Motor neuron (in vitro differentiated cells): ENCODE data around the gene PUM2. TPM values are rescaled to one million over a fixed set of nuclear protein-coding genes. Genes with fewer than 3 reads are reported as not detected.

Source experiments
- ATAC-seq, 8 experiments: fragments of 200-7000 bp; cut with Tn5 transposase; replicated peaks in 6 of 8; 2 replicates each; pipeline ENCODE4 v1.8.0; 2021; ENCODE audit warnings: mild to moderate bottlenecking in 8 of 8, moderate library complexity in 8 of 8
- H3K27ac ChIP-seq, 2 donors: fragments of 250-450 bp; sonication (Bioruptor Pico); 2 replicates each; pipeline ENCODE4 v1.9.0; 2021; ENCODE audit warnings: antibody characterized with exemption in 2 of 2, mild to moderate bottlenecking in 2 of 2, moderate library complexity in 1 of 2
- H3K4me1 ChIP-seq, 2 donors: fragments of 250-450 bp; sonication (Bioruptor Pico); replicated peaks in 1 of 2; 2 replicates each; pipeline ENCODE4 v1.6.1; 2021; ENCODE audit warnings: antibody characterized with exemption in 2 of 2, mild to moderate bottlenecking in 2 of 2, moderate library complexity in 1 of 2
- H3K4me3 ChIP-seq, 5 donors: fragments of 250-450 bp; sonication (Bioruptor Pico); 2 replicates each; pipeline ENCODE4 v1.9.0; 2021; ENCODE audit warnings: antibody characterized with exemption in 5 of 5, mild to moderate bottlenecking in 5 of 5, moderate library complexity in 4 of 5
- WGBS, 10 experiments: fragments of 450-650 bp; shearing (Covaris generic); methylation state at CpG; one replicate each; pipeline ENCODE4 v1.0.0; 2022; 5-methylcytosine and 5-hydroxymethylcytosine counted together
- in situ Hi-C, 9 experiments: fragments of 400-800 bp; cut with MboI; loops; one replicate each; pipeline ENCODE4 v1.15.0; 2021; ENCODE audit warnings: low sequenced_read_pairs in 9 of 9, low pct_unique_long_range_greater_than_20kb in 2 of 9; ENCODE audit not compliant: unreplicated experiment in 9 of 9
- total RNA-seq, 8 experiments: library from RNA; unstranded; fragments of 300-600 nt; gene quantifications; 2 replicates each; pipeline versions ENCODE4 v1.2.3 to v1.2.4, GENCODE V29; 2022

PUM2 gene
- total RNA-seq, 8 experiments from 2014 or later: 26.0 to 79.4 (median 52.7) TPM

DNA sequence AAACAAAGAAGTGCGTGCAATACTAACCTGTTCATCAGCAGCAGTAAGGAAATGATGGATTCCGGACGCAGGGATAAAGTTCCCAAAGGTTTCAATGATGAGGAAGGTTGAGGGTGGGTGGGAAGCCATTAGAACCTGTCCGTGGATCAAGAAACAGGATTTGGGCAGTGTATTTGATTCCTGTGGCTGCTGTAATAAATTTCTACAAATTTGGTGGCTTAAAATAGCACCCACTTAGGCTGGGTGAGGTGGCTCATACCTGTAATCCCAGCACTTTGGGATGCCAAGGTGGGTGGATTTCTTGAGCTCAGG lies 120.6 kb downstream of the PUM2 start:
- no peak for ATAC-seq
- H3K4me1 ChIP-seq: no peaks in the 10 kb centered on the region
- H3K27ac ChIP-seq: no peak overlapping the region
- no peak overlapping the region for H3K4me3 ChIP-seq
- WGBS, 10 experiments: 0 to 100% (median 37%) methylated on average over 1 to 4 of the region's 4 CpGs; no CpG with 5 or more reads in 3 of the 10 experiments
- in situ Hi-C loops: loop anchor here in 1 of 9 experiments (25.0 kb wide), 1 partner anchor 118 kb away; no protein-coding TSS in a partner anchor

DNA sequence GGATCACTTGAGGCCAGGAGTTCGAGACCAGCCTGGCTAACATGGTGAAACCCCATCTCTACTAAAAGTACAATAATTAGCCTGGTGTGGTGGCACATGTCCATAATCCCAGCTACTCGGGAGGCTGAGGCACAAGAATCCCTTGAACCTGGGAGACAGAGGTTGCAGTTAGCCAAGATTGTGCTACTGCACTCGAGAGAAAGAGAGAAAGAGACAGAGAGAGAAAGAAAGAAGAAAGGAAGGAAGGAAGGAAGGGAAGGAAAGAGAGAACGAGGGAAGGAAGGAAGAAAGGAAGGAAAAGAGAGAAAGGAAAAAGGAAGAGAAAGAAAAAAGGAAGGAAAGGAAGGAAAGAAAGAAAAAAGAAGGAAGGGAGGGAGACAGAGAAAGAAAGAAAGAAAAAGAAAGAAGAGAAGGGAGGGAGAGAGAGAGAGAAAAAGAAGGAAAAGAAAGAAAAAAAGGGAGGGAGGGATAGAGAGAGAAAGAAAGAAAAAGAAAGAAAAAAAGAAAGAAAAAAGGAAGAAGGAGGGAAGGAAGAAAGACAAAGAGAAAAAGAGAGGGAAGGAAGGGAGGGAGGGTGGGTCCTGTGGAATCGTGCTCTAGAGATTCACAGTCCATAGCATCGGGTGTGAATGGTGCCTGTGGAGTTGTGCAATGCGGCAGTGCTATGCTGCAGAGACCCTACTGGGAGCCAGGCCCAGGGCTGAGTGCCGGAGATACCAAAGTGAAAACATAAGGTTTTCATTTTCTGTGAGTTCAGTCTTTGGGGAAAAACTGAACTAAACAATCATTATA lies 121.1 kb downstream of the PUM2 start:
- Histone ChIP-seq H3K4me3 (no peak overlapping the region), H3K4me1 (no peaks in the 10 kb centered on the region), H3K27ac (no peak overlapping the region)
- in situ Hi-C loops: loop anchor here in 1 of 9 experiments (25.0 kb wide), 1 partner anchor 117 kb away; no protein-coding TSS in a partner anchor
- whole genome bisulfite sequencing, 10 experiments: 28 to 92% (median 78%) methylated on average over 1 to 8 of the region's 8 CpGs
- ATAC-seq: no peak

DNA sequence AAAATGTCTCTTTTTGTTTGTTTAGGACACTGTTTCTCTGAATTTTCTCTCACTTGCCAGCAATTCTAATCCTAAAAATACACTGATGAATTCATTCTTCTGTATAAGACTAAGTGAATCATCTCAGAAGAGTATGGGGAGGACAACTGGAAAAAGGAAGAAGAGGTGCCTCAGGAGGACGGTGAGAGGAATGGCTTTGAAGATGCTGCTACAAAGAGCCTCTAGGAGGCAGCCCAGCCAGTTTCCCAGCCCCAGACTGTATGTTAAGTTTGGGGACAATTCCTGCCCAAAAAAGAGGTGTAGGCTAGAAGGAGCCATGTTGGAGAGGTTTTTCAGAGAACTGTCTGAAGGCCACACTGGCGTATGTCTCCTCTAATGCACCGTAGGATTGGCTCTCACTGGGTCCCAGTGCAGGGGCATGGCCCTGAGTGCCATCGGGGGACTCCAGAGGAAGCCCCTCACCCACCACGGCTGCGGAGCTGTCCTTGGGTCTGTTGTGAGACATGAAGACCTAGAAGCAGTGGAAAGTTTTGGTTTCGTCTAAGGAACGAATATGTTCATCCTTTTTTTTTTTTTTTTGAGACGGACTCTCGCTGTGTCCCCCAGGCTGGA lies 122.6 kb downstream of the PUM2 start:
- no peak overlapping the region for H3K27ac ChIP-seq
- H3K4me3 ChIP-seq: no peak overlapping the region
- WGBS, 10 experiments: 67 to 100% (median 92%) methylated on average over 1 to 7 of the region's 10 CpGs; no CpG with 5 or more reads in 2 of the 10 experiments
- no peak for ATAC-seq
- in situ Hi-C loops: loop anchor here in 1 of 9 experiments (25.0 kb wide), 1 partner anchor 116 kb away; no protein-coding TSS in a partner anchor
- peaks cover under 1 to 2% of the 10 kb centered on the region in 2 donors for H3K4me1 ChIP-seq

DNA sequence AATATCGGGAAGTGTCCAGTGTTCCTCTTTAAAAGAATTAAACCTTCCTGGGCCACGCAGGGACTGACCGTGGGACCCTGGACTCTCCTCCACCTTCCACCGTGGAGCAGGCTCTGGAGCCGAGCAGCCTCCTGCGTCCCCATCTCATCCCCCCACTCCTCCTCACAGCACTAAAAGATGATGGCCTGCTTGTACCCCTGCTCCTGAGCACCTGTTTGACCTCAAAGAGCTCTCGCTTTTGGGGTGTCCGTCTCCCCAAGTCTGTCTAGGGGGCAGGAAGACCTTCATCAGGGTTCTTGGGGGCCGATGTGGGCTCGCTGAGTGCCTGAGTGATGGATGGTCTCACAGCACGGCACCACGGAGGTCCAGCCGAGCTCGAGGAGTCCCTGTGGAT lies 124.5 kb downstream of the PUM2 start:
- in situ Hi-C loops: loop anchor here in 1 of 9 experiments (25.0 kb wide), 1 partner anchor 114 kb away; no protein-coding TSS in a partner anchor
- Histone ChIP-seq H3K27ac (no peak overlapping the region), H3K4me1 (peaks cover 19 to 20% of the 10 kb centered on the region in 2 donors), H3K4me3 (no peak overlapping the region)
- ATAC-seq: no peak
- WGBS, 10 experiments: 87 to 100% (median 100%) methylated on average over 1 to 11 of the region's 14 CpGs; no CpG with 5 or more reads in 3 of the 10 experiments

DNA sequence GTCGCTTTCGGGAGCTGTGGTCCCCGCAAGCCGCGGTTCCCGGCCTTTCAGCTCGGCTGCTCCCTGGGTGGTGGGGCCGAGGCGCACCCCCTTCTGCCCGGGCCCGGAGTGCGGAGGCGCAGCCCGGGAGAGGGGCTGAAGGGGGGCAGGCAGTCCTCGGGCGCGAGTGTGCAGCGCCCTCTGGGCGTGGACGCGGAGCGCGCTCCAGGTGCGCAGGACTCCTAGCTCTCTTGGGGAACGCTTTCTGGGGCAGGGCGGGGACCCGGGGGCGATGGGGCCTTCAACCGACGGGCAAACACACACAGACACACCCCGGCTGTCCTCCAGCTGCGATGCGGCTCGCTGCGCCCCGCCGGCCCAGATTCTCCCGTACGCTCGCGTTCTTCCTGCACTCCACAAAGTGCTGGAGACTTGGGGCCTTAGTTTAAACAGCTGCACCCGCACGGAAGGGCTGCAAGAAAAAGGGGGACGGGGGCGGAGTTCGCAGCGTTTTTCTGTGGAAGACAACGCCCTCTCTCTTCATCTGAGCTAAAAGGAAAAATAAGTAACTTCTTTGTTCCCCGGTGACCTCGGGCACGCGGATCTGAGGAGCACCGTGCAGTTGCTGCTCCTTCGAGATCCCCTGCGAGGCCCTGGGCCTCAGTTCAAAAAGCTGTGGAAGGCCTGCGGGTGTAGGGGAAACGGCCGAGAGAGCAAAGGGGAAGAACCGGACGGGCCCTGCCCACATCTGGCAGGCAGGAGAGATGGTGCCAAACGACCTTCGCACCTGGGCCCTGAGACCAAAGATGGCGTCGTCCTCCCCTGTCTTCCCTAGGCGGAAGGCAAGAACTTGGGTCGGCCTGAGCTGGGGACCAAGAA lies 125.1 kb downstream of the PUM2 start:
- in situ Hi-C loops: loop anchor here in 1 of 9 experiments (25.0 kb wide), 1 partner anchor 113 kb away; no protein-coding TSS in a partner anchor
- peak overlapping the region; percentile 48 to 74 (median 52) for H3K4me3 ChIP-seq
- H3K4me1 ChIP-seq: peaks cover 20 to 24% of the 10 kb centered on the region in 2 donors
- ATAC-seq: peak; percentile 31 to 80 (median 76)
- no peak overlapping the region for H3K27ac ChIP-seq
- WGBS, 10 experiments: 0 to 95% (median 23%) methylated on average over 1 to 21 of the region's 66 CpGs; no CpG with 5 or more reads in 3 of the 10 experiments

DNA sequence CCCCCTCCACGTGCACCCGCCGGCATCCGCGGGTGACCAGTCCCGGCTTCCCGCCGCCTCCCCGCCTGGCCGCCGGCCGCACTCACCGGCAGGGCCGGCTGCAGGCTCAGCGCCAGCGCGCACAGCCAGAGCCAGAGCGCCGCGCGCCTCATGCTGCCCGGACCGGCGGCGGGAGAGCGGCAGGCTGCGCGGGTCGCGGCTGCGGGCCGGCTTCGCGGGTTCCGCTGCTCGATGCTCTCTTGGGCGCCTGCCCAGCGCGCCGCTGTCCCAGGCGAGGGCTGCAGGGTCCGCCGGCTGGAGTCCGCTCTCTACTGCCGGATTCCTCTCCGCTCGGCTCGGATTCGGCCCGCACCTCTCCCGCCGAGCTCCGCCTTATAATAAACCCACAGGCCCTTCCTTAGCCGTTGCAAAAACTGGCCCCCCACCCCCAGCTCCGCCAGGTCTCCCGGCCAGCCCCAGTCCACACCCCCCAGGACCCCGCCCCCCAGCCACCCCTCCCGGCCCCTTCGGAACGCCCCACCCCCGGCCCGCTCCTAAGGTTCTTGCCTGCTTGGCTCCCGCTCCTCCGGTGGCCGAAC lies 125.8 kb downstream of the PUM2 start, which contains the start of gene SDC1:
Gene SDC1, minus strand, starts transcription at position 415 of the 578 bp plus-strand sequence. Its CDS starts 263 bp downstream, at position 152.
- in situ Hi-C loops: loop anchor here in 1 of 9 experiments (25.0 kb wide), 1 partner anchor 113 kb away; no protein-coding TSS in a partner anchor
- peak; percentile 35 to 63 (median 56) for ATAC-seq
- H3K4me1 ChIP-seq: peaks cover 20 to 24% of the 10 kb centered on the region in 2 donors
- WGBS, 10 experiments: 2% methylated on average over 19 of the region's 65 CpGs; no CpG with 5 or more reads in 9 of the 10 experiments
- H3K27ac ChIP-seq: peak within 1 kb of the TSS; percentile 14 to 45
- H3K4me3 ChIP-seq: peak within 1 kb of the TSS; percentile 48 to 74 (median 52)

DNA sequence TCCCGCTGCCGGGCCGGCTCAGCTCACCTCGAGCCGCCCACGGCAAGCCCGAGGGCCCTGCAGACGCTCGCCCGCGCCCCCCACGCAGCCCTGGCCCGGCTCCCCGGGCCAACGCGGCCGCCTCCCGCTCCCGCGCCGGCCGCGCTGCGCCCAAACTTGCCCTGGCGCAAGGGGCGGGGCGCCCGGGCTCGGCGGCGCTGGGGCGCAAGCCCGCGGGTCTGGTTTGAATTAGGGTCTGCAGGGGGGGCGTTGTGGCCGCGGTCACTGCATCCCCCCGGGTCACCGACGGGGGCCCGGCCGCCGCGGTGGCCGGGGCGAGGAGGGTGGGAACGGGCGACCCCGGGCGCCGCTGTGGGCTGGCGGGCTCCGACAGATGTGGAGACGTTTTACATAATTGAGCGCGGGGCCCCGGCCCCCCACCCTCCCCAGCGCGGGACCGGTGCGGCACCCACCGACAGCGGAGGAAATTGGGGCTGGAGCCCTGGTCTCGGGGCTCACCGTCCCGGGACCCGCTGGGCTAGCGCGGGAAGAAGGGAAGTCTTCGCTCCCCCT lies 126.4 kb downstream of the PUM2 start:
- H3K27ac ChIP-seq: peak overlapping the region; percentile 14 to 45
- ATAC-seq: peak; percentile 4 to 34 (median 12)
- H3K4me3 ChIP-seq: peak overlapping the region; percentile 48 to 74 (median 52)
- in situ Hi-C loops: no loop called here
- WGBS, 10 experiments: 0% methylated on average over 1 of the region's 70 CpGs; no CpG with 5 or more reads in 9 of the 10 experiments
- H3K4me1 ChIP-seq: peaks cover 20 to 24% of the 10 kb centered on the region in 2 donors

DNA sequence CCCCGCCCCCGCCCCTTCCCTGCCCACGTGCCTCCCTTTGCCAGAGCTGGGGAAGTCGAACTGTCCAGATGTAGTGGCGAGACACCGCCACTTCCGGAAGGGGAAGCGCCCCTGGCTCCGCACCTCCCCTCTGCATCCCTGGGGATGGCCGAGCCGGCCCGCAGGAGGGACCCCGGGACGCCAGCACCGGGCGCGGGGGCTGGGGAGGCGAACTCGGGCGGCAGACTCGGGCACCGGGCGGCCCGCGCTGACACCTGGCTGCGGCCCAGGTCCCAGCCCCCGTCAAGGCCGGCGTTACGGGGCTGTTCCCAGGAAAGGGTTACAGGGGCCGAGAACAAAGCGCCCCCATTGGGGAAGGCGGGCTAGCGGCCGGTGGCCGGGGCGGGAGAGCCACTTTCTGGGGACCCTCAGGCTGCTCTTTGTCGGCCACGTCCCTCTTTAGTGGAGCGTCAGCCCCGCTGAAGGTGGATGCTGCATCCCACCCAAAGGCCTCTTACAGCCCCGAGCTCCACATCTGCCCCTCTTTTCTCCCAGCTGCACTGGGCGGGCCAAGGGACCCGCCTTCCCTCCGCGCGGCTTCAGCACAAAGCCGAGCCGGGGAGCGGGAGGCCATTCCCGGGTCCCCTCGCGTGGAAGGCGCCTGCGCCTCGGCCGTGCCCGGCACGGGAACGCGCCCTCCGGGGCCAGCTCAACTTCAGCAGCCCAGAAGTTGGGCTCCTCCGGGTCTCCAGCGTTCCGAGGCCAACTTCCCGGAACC lies 127.1 kb downstream of the PUM2 start:
- H3K27ac ChIP-seq: peak overlapping the region; percentile 14 to 45
- in situ Hi-C loops: no loop called here
- peak overlapping the region; percentile 48 to 74 (median 52) for H3K4me3 ChIP-seq
- ATAC-seq: peak; percentile 39 to 58 (median 50)
- 3% methylated on average over 8 of the region's 66 CpGs; no CpG with 5 or more reads in 9 of the 10 experiments for WGBS, 10 experiments
- peaks cover 20 to 24% of the 10 kb centered on the region in 2 donors for H3K4me1 ChIP-seq

DNA sequence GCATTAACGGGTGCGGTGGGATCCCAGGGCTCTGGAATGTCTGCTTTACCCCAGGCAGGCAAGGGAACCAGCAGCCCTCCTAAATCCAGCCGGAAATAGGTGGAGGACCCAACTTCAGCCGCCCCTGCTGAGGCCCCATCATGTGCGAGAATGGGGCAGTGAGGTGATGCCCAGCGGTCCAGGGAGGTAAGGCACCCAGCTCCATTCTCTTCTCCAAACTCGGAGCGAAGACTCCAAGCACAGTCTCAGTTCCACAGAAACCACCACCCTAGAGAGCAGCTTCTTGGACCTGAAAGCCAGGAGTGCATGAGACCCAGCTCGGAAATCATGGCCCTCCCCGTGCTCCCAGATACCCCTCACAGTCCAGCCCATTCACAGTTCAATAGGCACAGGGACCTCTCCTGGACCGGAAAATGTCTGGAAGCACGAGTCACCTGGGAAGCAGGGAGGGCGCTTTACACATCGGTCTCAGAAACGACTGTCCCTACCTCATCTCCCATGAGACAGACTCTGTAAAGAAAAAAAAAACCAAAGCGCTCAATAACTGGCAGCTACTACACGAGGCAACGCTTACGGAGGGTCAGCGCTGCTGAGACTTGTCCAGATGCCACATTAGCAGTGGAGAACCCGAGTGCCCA lies 127.8 kb downstream of the PUM2 start:
- in situ Hi-C loops: no loop called here
- Histone ChIP-seq H3K4me1 (peaks cover 20 to 24% of the 10 kb centered on the region in 2 donors), H3K4me3 (peak overlapping the region; percentile 48 to 74 (median 52)), H3K27ac (peak overlapping the region; percentile 1 to 14)
- no peak for ATAC-seq
- WGBS, 10 experiments: 4 to 93% (median 58%) methylated on average over 1 to 12 of the region's 21 CpGs; no CpG with 5 or more reads in 3 of the 10 experiments

DNA sequence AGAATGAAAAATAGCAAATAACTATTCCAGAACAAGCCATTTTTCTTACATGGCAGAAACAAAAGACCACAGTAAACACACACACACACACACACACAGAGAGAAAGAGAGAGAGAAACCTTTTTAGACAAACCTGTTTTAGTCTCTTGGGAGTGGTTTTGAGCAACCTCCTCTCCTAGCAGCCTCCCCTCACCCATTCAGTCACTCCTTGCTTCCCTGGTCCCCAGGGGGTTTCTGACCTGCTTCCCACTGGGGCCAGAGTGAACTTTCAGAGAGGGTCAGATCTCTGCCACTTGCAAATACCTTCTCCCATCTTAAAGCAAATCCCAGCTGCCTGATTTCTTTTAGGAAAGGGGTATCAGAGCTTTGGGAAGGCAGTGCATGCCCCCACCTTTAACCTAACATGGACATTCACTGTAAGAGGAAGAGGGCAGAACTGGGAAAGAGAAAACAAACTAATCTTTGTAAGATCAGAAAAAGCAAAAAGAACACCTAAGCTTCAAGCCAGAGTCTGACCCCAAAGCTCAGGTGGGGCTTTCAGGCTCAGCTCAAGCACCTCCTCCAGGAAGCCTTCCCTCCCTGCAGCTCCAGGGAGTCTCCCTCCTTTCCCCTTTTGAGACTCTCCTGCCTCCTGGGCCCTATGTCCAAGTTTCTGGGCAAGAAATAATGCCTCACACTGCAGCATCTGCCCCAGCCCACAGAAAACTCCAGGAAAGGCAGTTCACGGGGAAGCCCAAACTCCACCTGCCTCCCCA lies 128.5 kb downstream of the PUM2 start:
- in situ Hi-C loops: no loop called here
- Histone ChIP-seq H3K4me3 (peak overlapping the region in 2 of 5 donors; percentile 48 to 63), H3K27ac (no peak overlapping the region), H3K4me1 (peaks cover 20 to 24% of the 10 kb centered on the region in 2 donors)
- no peak for ATAC-seq
- WGBS, 10 experiments: 80 to 100% (median 100%) methylated on average over 1 of the region's 1 CpG; no CpG with 5 or more reads in 5 of the 10 experiments
